Measurements from ENCODE around the gene RIN2. TPM values are rescaled to one million over a fixed set of nuclear protein-coding genes. Genes with fewer than 3 reads are reported as not detected.
"Not testable (repeated sequence)": the region's sequence is repeated elsewhere in the genome, so short reads cannot be mapped to it uniquely, and the experiment has no call there.

The RIN2 gene
- total RNA-seq, 1 experiment from 2014 or later = 1.0 TPM

- Mint-ChIP-seq H3K36me3 (ENCODE audit: insufficient read depth in 1 of 3, low read depth in 3 of 3) (no peaks in the 10 kb centered on the region), H3K27me3 (ENCODE audit: low read depth) (no peaks in the 10 kb centered on the region), H3K27ac (no peak overlapping the region), H3K9me3 (peaks cover 0 to 2% of the 10 kb centered on the region in 2 experiments; a peak in 1 of 5 replicates), H3K4me3 (no peak overlapping the region), H3K4me1 (no peaks in the 10 kb centered on the region; a peak in 1 of 4 replicates)
- WGBS (ENCODE audit: extremely low coverage, insufficient read length, low lambda C conversion rate) = no CpG with 5 or more reads among the region's 4 CpGs
- Histone ChIP-seq H3K23ac (ENCODE audit: insufficient read length, low read depth, low read length) (no peak overlapping the region), H4K8ac (replicated peaks; ENCODE audit: insufficient read length, low read depth, low read length) (no peak overlapping the region), H2BK12ac (ENCODE audit: insufficient read length, low read depth, low read length) (no peak overlapping the region), H3K4me1 (ENCODE audit: insufficient read depth, low read length) (no peaks in the 10 kb centered on the region), H2BK120ac (ENCODE audit: low read depth, low read length, poor library complexity, severe bottlenecking) (no peak overlapping the region), H3K18ac (ENCODE audit: insufficient read length, low read depth, low read length) (no peak overlapping the region), H3K23me2 (ENCODE audit: insufficient read length, low read depth, low read length, poor library complexity, severe bottlenecking) (no peaks in the 10 kb centered on the region), H3K4ac (ENCODE audit: low read depth, low read length) (no peak overlapping the region), H2AK5ac (ENCODE audit: insufficient read length, low read length) (no peak overlapping the region), H4K5ac (ENCODE audit: insufficient read length, low read depth, low read length) (no peak overlapping the region), H3K9ac (ENCODE audit: extremely low read depth, insufficient read length, low read length) (no peak overlapping the region), H2BK15ac (ENCODE audit: low read depth, low read length) (no peak overlapping the region), H3K79me2 (ENCODE audit: insufficient read depth, low read length) (no peaks in the 10 kb centered on the region), H3K4me2 (ENCODE audit: insufficient read depth, insufficient read length, low read length) (no peak overlapping the region), H2AFZ (ENCODE audit: low read length) (no peak overlapping the region), H2BK5ac (ENCODE audit: insufficient read length, low read length) (no peak overlapping the region), H3K79me1 (ENCODE audit: insufficient read depth, low read depth, low read length, poor library complexity, severe bottlenecking) (no peaks in the 10 kb centered on the region), H3K56ac (ENCODE audit: insufficient read length, low read depth, low read length) (no peak overlapping the region), H4K91ac (ENCODE audit: insufficient read length, low read depth, low read length) (no peak overlapping the region), H4K20me1 (ENCODE audit: control insufficient read depth, insufficient read depth, insufficient read length) (no peaks in the 10 kb centered on the region), H3K14ac (ENCODE audit: insufficient read depth, low read length) (no peak overlapping the region), H3K27ac (ENCODE audit: insufficient read length, low read depth, low read length) (no peak overlapping the region), H3K9me3 (ENCODE audit: control insufficient read depth, low read depth, low read length) (no peaks in the 10 kb centered on the region), H3T11ph (ENCODE audit: low read length) (no peak overlapping the region), H3K27me3 (ENCODE audit: insufficient read depth, low read length) (no peaks in the 10 kb centered on the region), H2BK20ac (ENCODE audit: low read depth, low read length, poor library complexity, severe bottlenecking) (no peak overlapping the region)
- TF ChIP-seq CTCF (conservative IDR thresholded peaks at IDR 0.05) = peak; percentile 61; the same call in 2 of the 3 replicates
- peak; percentile 47 for DNase-seq
These were observed 44.6 kb downstream of the RIN2 start for GRCh38 chr20:19802492-19803158.

GRCh38 chr20:19806276-19806675 lies 48.2 kb downstream of the RIN2 start:
- not testable (repeated sequence) for H3K27me3 Mint-ChIP-seq (ENCODE audit: low read depth); H3K23me2 ChIP-seq (ENCODE audit: insufficient read length, low read depth, low read length, poor library complexity, severe bottlenecking); H3K18ac ChIP-seq (ENCODE audit: insufficient read length, low read depth, low read length); H3K4me3 Mint-ChIP-seq; H2BK15ac ChIP-seq (ENCODE audit: low read depth, low read length); H2BK12ac ChIP-seq (ENCODE audit: insufficient read length, low read depth, low read length); H3K14ac ChIP-seq (ENCODE audit: insufficient read depth, low read length); H3K79me1 ChIP-seq (ENCODE audit: insufficient read depth, low read depth, low read length, poor library complexity, severe bottlenecking); H2AFZ ChIP-seq (ENCODE audit: low read length); H3K36me3 Mint-ChIP-seq (ENCODE audit: insufficient read depth in 1 of 3, low read depth in 3 of 3); H3K4me1 Mint-ChIP-seq; H3K56ac ChIP-seq (ENCODE audit: insufficient read length, low read depth, low read length); H3T11ph ChIP-seq (ENCODE audit: low read length); H3K4me2 ChIP-seq (ENCODE audit: insufficient read depth, insufficient read length, low read length); H4K8ac ChIP-seq (replicated peaks; ENCODE audit: insufficient read length, low read depth, low read length); H4K5ac ChIP-seq (ENCODE audit: insufficient read length, low read depth, low read length); H2BK120ac ChIP-seq (ENCODE audit: low read depth, low read length, poor library complexity, severe bottlenecking); H2BK20ac ChIP-seq (ENCODE audit: low read depth, low read length, poor library complexity, severe bottlenecking); H3K4ac ChIP-seq (ENCODE audit: low read depth, low read length); DNase-seq; H3K9me3 Mint-ChIP-seq; H3K27ac Mint-ChIP-seq; H3K79me2 ChIP-seq (ENCODE audit: insufficient read depth, low read length); H3K23ac ChIP-seq (ENCODE audit: insufficient read length, low read depth, low read length); H4K91ac ChIP-seq (ENCODE audit: insufficient read length, low read depth, low read length); H2BK5ac ChIP-seq (ENCODE audit: insufficient read length, low read length); H3K9me3 ChIP-seq (ENCODE audit: control insufficient read depth, low read depth, low read length); H4K20me1 ChIP-seq (ENCODE audit: control insufficient read depth, insufficient read depth, insufficient read length); H3K9ac ChIP-seq (ENCODE audit: extremely low read depth, insufficient read length, low read length); H2AK5ac ChIP-seq (ENCODE audit: insufficient read length, low read length); H3K4me1 ChIP-seq (ENCODE audit: insufficient read depth, low read length); H3K27me3 ChIP-seq (ENCODE audit: insufficient read depth, low read length); H3K27ac ChIP-seq (ENCODE audit: insufficient read length, low read depth, low read length)
- WGBS (ENCODE audit: extremely low coverage, insufficient read length, low lambda C conversion rate) = no CpG with 5 or more reads among the region's 7 CpGs

Data from H9 (cell line).